Liver (tissue), 9 donors: Measurements from ENCODE around the gene APP. TPM values are rescaled to one million over a fixed set of nuclear protein-coding genes. Genes with fewer than 3 reads are reported as not detected.

Experiments
- DNase-seq: peaks from one replicate; pipeline ENCODE4 v3.0.0-alpha.2; 2017; ENCODE audit warnings: low spot score
- H3K27ac ChIP-seq, 2 donors: one replicate each; pipeline ENCODE4 v1.7.0; 2013; ENCODE audit warnings: inconsistent platforms in 2 of 2, low read length in 2 of 2, control low read depth in 1 of 2, low read depth in 1 of 2, mild to moderate bottlenecking in 1 of 2
- H3K27me3 ChIP-seq, 4 donors: one replicate each; pipeline versions ENCODE4 v1.6.1 to v1.7.0; 2013; ENCODE audit warnings: low read length in 3 of 4, inconsistent platforms in 1 of 4, mild to moderate bottlenecking in 1 of 4, moderate library complexity in 1 of 4; ENCODE audit not compliant: control insufficient read depth in 4 of 4, insufficient read depth in 4 of 4
- H3K36me3 ChIP-seq, 4 donors: one replicate each; pipeline versions ENCODE4 v1.6.1 to v1.7.0; 2013; ENCODE audit warnings: low read length in 3 of 4, mild to moderate bottlenecking in 3 of 4, low read depth in 1 of 4, moderate library complexity in 1 of 4; ENCODE audit not compliant: control insufficient read depth in 4 of 4, insufficient read depth in 3 of 4
- H3K4me1 ChIP-seq, 4 donors: one replicate each; pipeline versions ENCODE4 v1.6.1 to v1.7.0; 2013; ENCODE audit warnings: low read length in 3 of 4, mild to moderate bottlenecking in 3 of 4, moderate library complexity in 1 of 4; ENCODE audit not compliant: control insufficient read depth in 4 of 4, insufficient read depth in 4 of 4
- H3K4me3 ChIP-seq, 3 donors: one replicate each; pipeline versions ENCODE4 v1.6.1 to v1.7.0; 2013; ENCODE audit warnings: low read length in 3 of 3, control low read depth in 1 of 3, low read depth in 1 of 3, mild to moderate bottlenecking in 1 of 3
- H3K9ac ChIP-seq, 2 donors: one replicate each; pipeline ENCODE4 v1.7.0; 2013; ENCODE audit warnings: low read length in 2 of 2, mild to moderate bottlenecking in 2 of 2, moderate library complexity in 2 of 2, control low read depth in 1 of 2, low read depth in 1 of 2
- H3K9me3 ChIP-seq, 4 donors: one replicate each; pipeline versions ENCODE4 v1.6.1 to v1.7.0; 2013; ENCODE audit warnings: low read length in 3 of 4; ENCODE audit not compliant: control insufficient read depth in 4 of 4
- ATF3 ChIP-seq: IDR thresholded peaks from 2 replicates; pipeline ENCODE4 v1.6.1; 2016; ENCODE audit warnings: antibody characterized with exemption
- CTCF ChIP-seq: fragments of 150-350 bp; IDR thresholded peaks from 2 replicates; pipeline ENCODE4 v1.5.1; 2017; ENCODE audit warnings: improper control_type of control experiment, low read depth, low read length; ENCODE audit not compliant: missing input control
- EGR1 ChIP-seq, 2 donors: IDR thresholded peaks; 2 replicates each; pipeline ENCODE4 v1.6.1; 2016 to 2018; ENCODE audit warnings: antibody characterized with exemption in 2 of 2, low read depth in 2 of 2
- FOXA1 ChIP-seq: IDR thresholded peaks from 2 replicates; pipeline ENCODE4 v1.6.1; 2016; ENCODE audit warnings: antibody characterized with exemption
- FOXA2 ChIP-seq: IDR thresholded peaks from 2 replicates; pipeline ENCODE4 v1.6.1; 2016; ENCODE audit warnings: antibody characterized with exemption
- GABPA ChIP-seq, 2 donors: IDR thresholded peaks in 1 of 2; conservative IDR thresholded peaks in 1 of 2; 2 replicates each; pipeline ENCODE4 v1.6.1; 2016; ENCODE audit warnings: antibody characterized with exemption in 2 of 2, mild to moderate bottlenecking in 1 of 2, moderate library complexity in 1 of 2
- HNF4A ChIP-seq, 2 donors: conservative IDR thresholded peaks; 2 replicates each; pipeline ENCODE4 v1.6.1; 2016; ENCODE audit warnings: antibody characterized with exemption in 2 of 2, mild to moderate bottlenecking in 2 of 2
- HNF4G ChIP-seq: IDR thresholded peaks from 2 replicates; pipeline ENCODE4 v1.6.1; 2016; ENCODE audit warnings: antibody characterized with exemption
- JUND ChIP-seq, 2 donors: IDR thresholded peaks; 2 replicates each; pipeline ENCODE4 v1.6.1; 2016; ENCODE audit warnings: antibody characterized with exemption in 2 of 2
- MAX ChIP-seq: IDR thresholded peaks from 2 replicates; pipeline ENCODE4 v1.6.1; 2016; ENCODE audit warnings: antibody characterized with exemption
- NR2F2 ChIP-seq: IDR thresholded peaks from 2 replicates; pipeline ENCODE4 v1.6.1; 2016; ENCODE audit warnings: antibody characterized with exemption
- RAD21 ChIP-seq, 2 donors: IDR thresholded peaks; 2 replicates each; pipeline ENCODE4 v1.6.1; 2016; ENCODE audit warnings: antibody characterized with exemption in 2 of 2, mild to moderate bottlenecking in 2 of 2
- REST ChIP-seq: IDR thresholded peaks from 2 replicates; pipeline ENCODE4 v1.6.1; 2016; ENCODE audit warnings: antibody characterized with exemption, mild to moderate bottlenecking
- RXRA ChIP-seq, 2 donors: IDR thresholded peaks; 2 replicates each; pipeline ENCODE4 v1.6.1; 2017 to 2018; ENCODE audit warnings: antibody characterized with exemption in 2 of 2, mild to moderate bottlenecking in 1 of 2
- SP1 ChIP-seq: IDR thresholded peaks from 2 replicates; pipeline ENCODE4 v1.6.1; 2018; ENCODE audit warnings: antibody characterized with exemption, mild to moderate bottlenecking
- TAF1 ChIP-seq: conservative IDR thresholded peaks from 2 replicates; pipeline ENCODE4 v1.6.1; 2016; ENCODE audit warnings: antibody characterized with exemption, mild to moderate bottlenecking
- YY1 ChIP-seq: IDR thresholded peaks from 2 replicates; pipeline ENCODE4 v1.6.1; 2016; ENCODE audit warnings: antibody characterized with exemption, mild to moderate bottlenecking
- ZBTB33 ChIP-seq: IDR thresholded peaks from 2 replicates; pipeline ENCODE4 v1.6.1; 2016; ENCODE audit warnings: antibody characterized with exemption
- WGBS: extraction: QIAGEN DNeasy Blood & Tissue Kit; methylation state at CpG from one replicate; pipeline ENCODE4 v1.1.7; 2013; 5-methylcytosine and 5-hydroxymethylcytosine counted together
- polyA plus RNA-seq, 2 donors: library from polyadenylated mRNA; stranded (reverse) in 1 of 2; unstranded in 1 of 2; fragments of 200-250 nt in 1 of 2; fragments of >200 nt in 1 of 2; fragmentation: Nextera tagmentation in 1 of 2; extraction: Ambion mirVana in 1 of 2; gene quantifications; one replicate each; pipeline versions ENCODE4 v1.2.1 to v1.2.3, GENCODE V29; 2013 to 2015
- total RNA-seq, 2 donors: library from RNA; depleted of rRNA; stranded (reverse); fragments of >200 nt; gene quantifications; one replicate each; pipeline ENCODE4 v1.2.3, GENCODE V29; 2014
- donor health status: healthy.
- donor health status: healthy.
- donor health status: healthy.
- donor health status: healthy.
- donor health status: healthy.

Gene APP
- total and polyA plus RNA-seq, 4 donors = 24.9 to 201 (median 111) TPM

- no peak for DNase-seq
- TF ChIP-seq ZBTB33 (no peak), HNF4A (conservative IDR thresholded peaks at IDR 0.05) (no peak), MAX (no peak), TAF1 (no peak), NR2F2 (no peak), RAD21 (IDR thresholded peaks at IDR 0.05) (no peak), FOXA1 (no peak), REST (no peak), HNF4G (no peak), FOXA2 (no peak), ATF3 (no peak), GABPA (IDR thresholded peaks at IDR 0.05 in 1 of 2, conservative IDR thresholded peaks at IDR 0.05 in 1 of 2) (no peak), EGR1 (IDR thresholded peaks at IDR 0.05; ENCODE audit: low read depth in 2 of 2) (no peak), SP1 (no peak), JUND (IDR thresholded peaks at IDR 0.05) (no peak), CTCF (no peak), YY1 (no peak), RXRA (IDR thresholded peaks at IDR 0.05) (no peak)
- Histone ChIP-seq H3K9ac (no peak overlapping the region), H3K4me1 (no peaks in the 10 kb centered on the region), H3K4me3 (no peak overlapping the region), H3K36me3 (peaks cover 7 to 23% (median 18%) of the 10 kb centered on the region in 4 donors), H3K27ac (no peak overlapping the region), H3K27me3 (no peaks in the 10 kb centered on the region), H3K9me3 (no peaks in the 10 kb centered on the region)
- 96% methylated on average over 11 of the region's 11 CpGs for WGBS
Measured at GRCh38 chr21:25955646-25956045, 214.9 kb downstream of the APP start.
